CD4-positive, alpha-beta T cell treated with Interleukin-10 for 1 hour (primary cell): Measurements from ENCODE around the gene FMNL2.

ENCODE experiments used
- DNase-seq: peaks from one replicate; pipeline ENCODE4 v3.0.0-alpha.2; 2020

FMNL2 gene

GRCh38 chr2:152624805-152625204 is 289.8 kb downstream of the FMNL2 start:
- no peak for DNase-seq

GRCh38 chr2:152626911-152627339 is 292.0 kb downstream of the FMNL2 start:
- DNase-seq, result no peak

- DNase-seq, result no peak
These were observed 292.5 kb downstream of the FMNL2 start for GRCh38 chr2:152627351-152627957.

GRCh38 chr2:152629202-152629601 is 294.2 kb downstream of the FMNL2 start:
- no peak for DNase-seq

GRCh38 chr2:152630466-152630865 is 295.5 kb downstream of the FMNL2 start:
- no peak for DNase-seq

- no peak for DNase-seq
These were observed 297.8 kb downstream of the FMNL2 start for GRCh38 chr2:152632736-152633135.

- peak; percentile 66 for DNase-seq
These were observed 300.8 kb downstream of the FMNL2 start for GRCh38 chr2:152635635-152636298.

GRCh38 chr2:152637251-152637650 is 302.3 kb downstream of the FMNL2 start:
- no peak for DNase-seq

- no peak for DNase-seq
These were observed 303.1 kb downstream of the FMNL2 start for GRCh38 chr2:152638056-152638455.

GRCh38 chr2:152638590-152638989 is 303.6 kb downstream of the FMNL2 start:
- DNase-seq, result no peak

- DNase-seq, result no peak
These were observed 309.4 kb downstream of the FMNL2 start for GRCh38 chr2:152644189-152644873.

- DNase-seq, result no peak
These were observed 311.3 kb downstream of the FMNL2 start for GRCh38 chr2:152646264-152646663.

GRCh38 chr2:152646775-152647174 is 311.8 kb downstream of the FMNL2 start:
- DNase-seq, result no peak

- DNase-seq, result no peak
These were observed 312.6 kb downstream of the FMNL2 start for GRCh38 chr2:152647552-152647951.

GRCh38 chr2:152648336-152648735 is 313.4 kb downstream of the FMNL2 start:
- DNase-seq, result no peak

GRCh38 chr2:152649997-152650396 is 315.0 kb downstream of the FMNL2 start:
- DNase-seq, result no peak

- DNase-seq, result no peak
These were observed 315.9 kb downstream of the FMNL2 start for GRCh38 chr2:152650768-152651371.

GRCh38 chr2:152651834-152652233 is 316.9 kb downstream of the FMNL2 start:
- DNase-seq, result no peak

- no peak for DNase-seq
These were observed 320.9 kb downstream of the FMNL2 start for GRCh38 chr2:152655880-152656279.

- no peak for DNase-seq
These were observed 322.1 kb downstream of the FMNL2 start for GRCh38 chr2:152657043-152657442.

GRCh38 chr2:152658221-152658620 is 323.2 kb downstream of the FMNL2 start:
- DNase-seq, result no peak

GRCh38 chr2:152661076-152661475 is 326.1 kb downstream of the FMNL2 start:
- DNase-seq, result no peak

GRCh38 chr2:152664725-152665124 is 329.8 kb downstream of the FMNL2 start:
- DNase-seq, result no peak

- no peak for DNase-seq
These were observed 339.4 kb downstream of the FMNL2 start for GRCh38 chr2:152674334-152674733.
